ENCODE results near the gene TNS1.

GRCh38 chr2:217950401-217950871, 52.4 kb downstream of the TNS1 start:
- TF ChIP-seq, protein P1, sequence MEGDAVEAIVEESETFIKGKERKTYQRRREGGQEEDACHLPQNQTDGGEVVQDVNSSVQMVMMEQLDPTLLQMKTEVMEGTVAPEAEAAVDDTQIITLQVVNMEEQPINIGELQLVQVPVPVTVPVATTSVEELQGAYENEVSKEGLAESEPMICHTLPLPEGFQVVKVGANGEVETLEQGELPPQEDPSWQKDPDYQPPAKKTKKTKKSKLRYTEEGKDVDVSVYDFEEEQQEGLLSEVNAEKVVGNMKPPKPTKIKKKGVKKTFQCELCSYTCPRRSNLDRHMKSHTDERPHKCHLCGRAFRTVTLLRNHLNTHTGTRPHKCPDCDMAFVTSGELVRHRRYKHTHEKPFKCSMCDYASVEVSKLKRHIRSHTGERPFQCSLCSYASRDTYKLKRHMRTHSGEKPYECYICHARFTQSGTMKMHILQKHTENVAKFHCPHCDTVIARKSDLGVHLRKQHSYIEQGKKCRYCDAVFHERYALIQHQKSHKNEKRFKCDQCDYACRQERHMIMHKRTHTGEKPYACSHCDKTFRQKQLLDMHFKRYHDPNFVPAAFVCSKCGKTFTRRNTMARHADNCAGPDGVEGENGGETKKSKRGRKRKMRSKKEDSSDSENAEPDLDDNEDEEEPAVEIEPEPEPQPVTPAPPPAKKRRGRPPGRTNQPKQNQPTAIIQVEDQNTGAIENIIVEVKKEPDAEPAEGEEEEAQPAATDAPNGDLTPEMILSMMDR (IDR thresholded peaks at IDR 0.05): no peak
- no peak for TF ChIP-seq POLR2A (IDR thresholded peaks at IDR 0.05)

All from lower leg skin (tissue), 3 donors.